WERI-Rb-1 (cell line): Measurements from ENCODE around the gene CCDC13.

Experiments used
- DNase-seq: peaks from one replicate; pipeline ENCODE4 v3.0.0-alpha.2; 2020
- H3K27ac ChIP-seq: fragments of 250-450 bp; sonication (Bioruptor Pico); 2 replicates; pipeline ENCODE4 v1.5.1; 2020; ENCODE audit warnings: mild to moderate bottlenecking, moderate library complexity
- H3K27me3 ChIP-seq: fragments of 250-450 bp; sonication (Bioruptor Pico); 2 replicates; pipeline ENCODE4 v1.5.1; 2021; ENCODE audit warnings: mild to moderate bottlenecking, low read depth, moderate library complexity; ENCODE audit not compliant: insufficient read depth, severe bottlenecking
- H3K36me3 ChIP-seq: fragments of 250-450 bp; sonication (Bioruptor Pico); 2 replicates; pipeline ENCODE4 v1.5.1; 2020; ENCODE audit warnings: mild to moderate bottlenecking, moderate library complexity
- H3K4me3 ChIP-seq: 2 replicates; pipeline ENCODE4 v1.5.1; 2011; ENCODE audit warnings: low read depth, mild to moderate bottlenecking, control low read depth, low read length
- H3K9me3 ChIP-seq: fragments of 250-450 bp; sonication (Bioruptor Pico); 2 replicates; pipeline ENCODE4 v1.5.1; 2021; ENCODE audit warnings: mild to moderate bottlenecking, moderate library complexity; ENCODE audit not compliant: severe bottlenecking
- TF ChIP-seq, protein P1 (sequence below): IDR thresholded peaks from 2 replicates; pipeline ENCODE4 v1.5.1; 2011; ENCODE audit warnings: low read depth, mild to moderate bottlenecking, control low read depth, inconsistent platforms, low read length

The CCDC13 gene

DNA sequence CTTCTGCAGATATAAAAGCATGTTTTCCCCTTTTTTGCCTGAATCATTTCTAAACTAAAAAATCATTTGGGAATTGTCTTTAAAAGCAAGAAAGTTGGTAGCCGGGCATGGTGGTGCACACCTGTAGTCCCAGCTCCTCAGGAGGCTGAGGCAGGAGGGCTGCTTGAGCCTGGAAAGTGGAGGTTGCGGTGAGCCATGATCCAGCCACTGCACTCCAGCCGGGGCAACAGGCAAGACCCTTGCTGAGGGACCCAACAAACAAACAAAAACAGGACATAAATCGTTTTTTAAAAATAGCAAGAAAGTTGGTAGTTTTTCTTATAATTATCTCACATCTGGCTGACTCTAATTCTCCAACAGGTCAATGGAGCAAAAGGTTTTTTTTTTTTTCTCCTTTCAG is 28.7 kb upstream of the CCDC13 start:
- H3K4me3 ChIP-seq = no peak overlapping the region
- no peak for DNase-seq
- TF ChIP-seq, protein P1, sequence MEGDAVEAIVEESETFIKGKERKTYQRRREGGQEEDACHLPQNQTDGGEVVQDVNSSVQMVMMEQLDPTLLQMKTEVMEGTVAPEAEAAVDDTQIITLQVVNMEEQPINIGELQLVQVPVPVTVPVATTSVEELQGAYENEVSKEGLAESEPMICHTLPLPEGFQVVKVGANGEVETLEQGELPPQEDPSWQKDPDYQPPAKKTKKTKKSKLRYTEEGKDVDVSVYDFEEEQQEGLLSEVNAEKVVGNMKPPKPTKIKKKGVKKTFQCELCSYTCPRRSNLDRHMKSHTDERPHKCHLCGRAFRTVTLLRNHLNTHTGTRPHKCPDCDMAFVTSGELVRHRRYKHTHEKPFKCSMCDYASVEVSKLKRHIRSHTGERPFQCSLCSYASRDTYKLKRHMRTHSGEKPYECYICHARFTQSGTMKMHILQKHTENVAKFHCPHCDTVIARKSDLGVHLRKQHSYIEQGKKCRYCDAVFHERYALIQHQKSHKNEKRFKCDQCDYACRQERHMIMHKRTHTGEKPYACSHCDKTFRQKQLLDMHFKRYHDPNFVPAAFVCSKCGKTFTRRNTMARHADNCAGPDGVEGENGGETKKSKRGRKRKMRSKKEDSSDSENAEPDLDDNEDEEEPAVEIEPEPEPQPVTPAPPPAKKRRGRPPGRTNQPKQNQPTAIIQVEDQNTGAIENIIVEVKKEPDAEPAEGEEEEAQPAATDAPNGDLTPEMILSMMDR = no peak
- no peak overlapping the region for H3K27ac ChIP-seq
- no peaks in the 10 kb centered on the region for H3K27me3 ChIP-seq
- peaks cover 14% of the 10 kb centered on the region for H3K36me3 ChIP-seq
- H3K9me3 ChIP-seq = no peaks in the 10 kb centered on the region

DNA sequence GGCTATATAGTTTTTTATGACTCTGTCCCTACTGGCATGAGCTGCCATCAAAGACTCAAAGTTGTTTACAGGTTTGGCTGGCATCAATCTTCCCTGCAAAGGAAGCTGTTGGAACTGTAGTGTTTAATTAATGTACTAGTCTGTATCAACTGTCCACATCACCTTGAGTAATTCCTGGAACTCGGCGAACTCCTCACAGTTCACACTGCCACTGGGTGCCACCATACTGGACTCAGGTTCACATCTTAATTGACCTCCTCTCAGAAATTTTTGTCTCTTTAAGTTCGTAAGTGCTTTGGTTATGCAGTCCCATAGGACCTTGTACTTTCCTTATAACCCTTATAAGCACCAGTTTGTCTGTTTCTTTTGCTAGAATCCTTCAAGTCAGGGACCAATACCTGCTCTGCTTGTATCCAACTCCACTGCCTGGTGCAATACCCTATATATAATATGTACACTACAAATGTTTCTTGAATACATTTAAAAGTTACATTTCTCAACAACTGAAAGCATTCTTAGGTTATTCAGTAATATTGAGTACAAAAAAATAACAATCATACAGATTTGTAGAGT is 28.1 kb upstream of the CCDC13 start:
- no peaks in the 10 kb centered on the region for H3K9me3 ChIP-seq
- H3K27ac ChIP-seq = no peak overlapping the region
- H3K36me3 ChIP-seq = peaks cover 14% of the 10 kb centered on the region
- H3K27me3 ChIP-seq = no peaks in the 10 kb centered on the region
- H3K4me3 ChIP-seq = no peak overlapping the region
- DNase-seq = no peak
- TF ChIP-seq, protein P1 = no peak

DNA sequence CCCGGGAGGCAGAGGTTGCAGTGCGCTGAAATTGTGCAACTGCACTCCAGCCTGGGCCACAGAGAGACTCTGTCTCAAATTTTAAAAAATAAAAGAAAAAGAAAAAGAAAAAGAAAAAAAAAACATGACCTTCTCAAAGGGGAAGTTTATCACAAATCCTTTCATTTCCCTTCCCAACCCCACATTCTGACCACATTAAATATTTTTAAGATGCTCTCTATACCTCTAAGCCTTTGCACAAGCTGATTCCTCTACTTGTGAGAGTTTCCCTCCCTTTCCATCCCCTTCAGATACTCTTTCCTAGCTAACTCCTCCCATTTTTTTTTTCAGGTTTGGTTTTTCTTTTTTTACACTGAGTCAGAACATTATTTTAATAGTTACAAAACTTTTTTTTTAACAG is 27.2 kb upstream of the CCDC13 start:
- no peak overlapping the region for H3K4me3 ChIP-seq
- no peaks in the 10 kb centered on the region for H3K9me3 ChIP-seq
- TF ChIP-seq, protein P1 = no peak
- H3K27ac ChIP-seq = no peak overlapping the region
- peaks cover 14% of the 10 kb centered on the region for H3K36me3 ChIP-seq
- no peaks in the 10 kb centered on the region for H3K27me3 ChIP-seq
- no peak for DNase-seq

DNA sequence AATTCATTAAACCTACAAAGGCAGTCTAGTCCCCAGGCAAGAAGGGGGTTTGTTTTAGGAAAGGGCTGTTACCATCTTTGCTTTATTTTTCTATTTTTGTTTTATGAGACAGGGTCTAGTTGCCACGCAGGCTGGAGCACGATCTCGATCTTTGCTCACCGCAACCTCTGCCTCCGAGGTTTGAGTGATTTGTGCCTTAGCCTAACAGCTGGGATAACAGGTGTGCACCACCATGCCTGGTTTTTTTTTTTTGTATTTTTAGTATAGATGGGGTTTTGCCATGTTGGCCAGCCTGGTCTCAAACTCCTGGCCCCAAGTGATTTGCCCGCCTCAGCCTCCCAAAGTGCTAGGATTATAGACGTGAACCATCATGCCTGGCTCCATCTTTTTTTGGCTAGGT is 26.3 kb upstream of the CCDC13 start:
- no peak overlapping the region for H3K4me3 ChIP-seq
- H3K36me3 ChIP-seq = peaks cover 14% of the 10 kb centered on the region
- no peak overlapping the region for H3K27ac ChIP-seq
- TF ChIP-seq, protein P1 = no peak
- no peaks in the 10 kb centered on the region for H3K9me3 ChIP-seq
- DNase-seq = no peak
- no peaks in the 10 kb centered on the region for H3K27me3 ChIP-seq

DNA sequence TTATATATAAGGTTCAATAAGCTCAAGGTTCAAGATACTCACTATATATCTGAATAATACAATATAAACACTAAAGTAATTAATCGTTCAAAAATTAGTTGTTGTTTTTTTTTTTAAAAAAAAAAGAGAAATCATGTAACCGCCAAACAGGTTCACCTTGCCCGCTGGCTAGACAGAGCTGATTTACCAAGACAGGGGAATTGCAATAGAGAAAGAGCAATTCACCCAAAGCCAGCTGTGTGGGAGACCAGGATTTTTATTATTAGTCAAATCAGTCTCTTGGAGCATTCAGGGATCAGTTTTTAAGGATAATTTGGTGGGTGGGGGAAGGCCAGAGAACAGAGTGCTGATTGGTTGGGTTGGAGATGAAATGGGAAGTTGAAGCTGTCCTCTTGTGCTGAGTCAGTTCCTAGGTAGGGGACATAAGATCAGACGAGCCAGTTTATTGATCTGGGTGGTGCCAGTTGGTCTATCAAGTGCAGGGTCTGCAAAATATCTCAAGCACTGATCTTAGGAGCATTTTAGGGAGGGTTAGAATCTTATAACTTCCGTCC is 23.4 kb upstream of the CCDC13 start:
- H3K36me3 ChIP-seq = peaks cover 17% of the 10 kb centered on the region
- DNase-seq = no peak
- H3K27me3 ChIP-seq = no peaks in the 10 kb centered on the region
- H3K27ac ChIP-seq = no peak overlapping the region
- TF ChIP-seq, protein P1 = no peak
- H3K9me3 ChIP-seq = no peaks in the 10 kb centered on the region
- no peak overlapping the region for H3K4me3 ChIP-seq
